Measurements from ENCODE around the gene COL15A1.

Gene COL15A1

GRCh38 chr9:99062549-99062948, 118.8 kb downstream of the COL15A1 start:
- DNase-seq = no peak

GRCh38 chr9:99063522-99063921, 119.8 kb downstream of the COL15A1 start:
- DNase-seq = no peak

DNA sequence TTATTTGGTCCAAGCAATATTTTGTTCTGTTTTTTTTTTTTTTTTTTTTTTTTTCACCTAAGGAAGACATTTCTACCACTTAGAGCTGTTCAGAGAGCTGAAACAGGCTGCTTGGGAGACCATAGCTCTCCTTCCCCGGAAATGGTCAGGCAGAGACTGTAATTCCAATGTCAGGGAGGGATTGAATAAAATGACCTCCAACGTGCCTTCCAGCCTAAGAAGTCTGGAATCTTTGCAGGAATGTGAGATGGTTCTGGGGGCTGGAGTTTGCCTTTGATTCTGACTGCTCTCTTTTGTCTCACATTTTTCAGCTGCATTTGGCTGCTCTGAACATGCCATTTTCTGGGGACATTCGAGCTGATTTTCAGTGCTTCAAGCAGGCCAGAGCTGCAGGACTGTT, 122.9 kb downstream of the COL15A1 start:
- no peak for DNase-seq

GRCh38 chr9:99069075-99069474, 125.4 kb downstream of the COL15A1 start:
- no peak for DNase-seq

GRCh38 chr9:99069546-99069945, 125.8 kb downstream of the COL15A1 start:
- DNase-seq = no peak

DNA sequence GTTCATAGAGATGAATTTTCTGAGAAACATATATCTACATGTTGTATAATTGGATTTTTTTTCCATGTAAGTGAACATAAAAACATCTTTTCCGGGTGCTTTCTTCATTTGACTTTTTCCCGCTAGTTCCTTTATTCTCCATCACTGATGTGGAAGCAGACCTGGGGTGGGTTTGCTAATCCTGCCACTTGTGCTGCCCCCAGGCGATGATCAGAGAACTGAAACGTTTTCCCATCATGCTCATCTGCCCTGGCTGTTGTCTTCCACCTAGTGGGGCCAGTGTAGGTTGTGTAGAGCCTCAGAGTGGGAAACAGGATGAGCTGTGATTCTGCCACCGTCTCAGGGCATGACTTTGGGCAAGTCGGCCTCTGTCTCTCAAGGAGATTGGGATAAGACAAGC, 127.0 kb downstream of the COL15A1 start:
- no peak for DNase-seq

GRCh38 chr9:99071313-99072039, 127.8 kb downstream of the COL15A1 start:
- no peak for DNase-seq

- DNase-seq = no peak
Measured at GRCh38 chr9:99072040-99072394, 128.3 kb downstream of the COL15A1 start.

DNA sequence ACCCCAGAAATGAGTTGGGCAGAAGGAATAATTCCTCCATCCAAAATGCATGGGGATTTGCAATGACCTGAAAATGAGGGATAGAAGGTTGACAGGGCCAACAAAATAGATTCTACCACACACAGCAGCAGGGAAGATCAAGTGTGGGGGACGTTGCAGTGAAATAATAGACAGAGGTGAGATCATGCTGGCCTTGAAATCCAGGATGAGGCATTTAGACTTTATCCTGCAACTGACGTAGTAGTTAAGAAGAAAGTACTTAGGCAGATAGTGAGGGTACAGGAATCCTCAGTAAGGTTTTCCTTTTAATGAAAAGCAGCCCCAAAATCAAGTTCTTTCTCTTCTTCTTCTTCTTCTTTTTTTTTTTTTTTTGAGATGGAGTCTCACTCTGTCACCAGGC, 129.6 kb downstream of the COL15A1 start:
- DNase-seq = no peak

GRCh38 chr9:99073985-99074901, 130.5 kb downstream of the COL15A1 start:
- DNase-seq = no peak

DNA sequence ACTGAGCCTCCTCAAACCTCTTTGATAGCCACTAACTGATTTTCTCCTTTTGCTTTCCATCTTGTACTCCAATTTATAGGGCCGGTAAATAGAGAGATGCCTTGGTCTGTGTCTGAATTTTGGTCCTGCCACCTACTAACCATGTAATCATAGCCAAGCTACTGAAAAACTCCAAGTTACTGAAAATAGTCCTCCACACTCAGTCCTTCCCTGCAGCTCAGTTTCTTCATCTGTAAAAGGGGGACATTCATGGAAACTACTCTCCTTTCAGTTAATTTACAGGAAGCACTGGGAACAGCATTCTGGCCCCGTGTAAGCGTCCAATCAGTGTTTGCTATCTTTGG, 131.2 kb downstream of the COL15A1 start:
- DNase-seq = no peak

GRCh38 chr9:99075246-99075912, 131.7 kb downstream of the COL15A1 start:
- no peak for DNase-seq

DNA sequence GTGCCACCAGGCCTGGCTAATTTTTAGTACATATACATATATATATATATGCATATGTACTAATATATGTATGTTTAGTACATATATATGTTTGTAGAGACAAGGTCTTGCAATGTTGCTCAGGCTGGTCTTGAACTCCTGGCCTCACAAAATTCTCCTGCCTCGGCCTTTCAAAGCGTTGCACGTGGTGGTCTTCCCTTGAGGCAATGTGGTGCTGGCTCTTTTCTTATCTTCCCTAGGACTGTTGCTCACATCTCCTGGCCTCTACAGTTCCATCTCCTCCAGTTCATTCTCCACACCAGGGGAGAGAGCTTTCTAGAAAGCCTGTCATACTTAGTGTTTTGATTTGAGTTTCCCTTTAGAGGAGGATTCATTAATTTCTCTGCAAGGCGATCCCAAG, 132.3 kb downstream of the COL15A1 start:
- DNase-seq = no peak

- peak; percentile 33 for DNase-seq
Measured at GRCh38 chr9:99076483-99077171, 132.9 kb downstream of the COL15A1 start.

GRCh38 chr9:99078717-99079116, 135.0 kb downstream of the COL15A1 start:
- DNase-seq = no peak

DNA sequence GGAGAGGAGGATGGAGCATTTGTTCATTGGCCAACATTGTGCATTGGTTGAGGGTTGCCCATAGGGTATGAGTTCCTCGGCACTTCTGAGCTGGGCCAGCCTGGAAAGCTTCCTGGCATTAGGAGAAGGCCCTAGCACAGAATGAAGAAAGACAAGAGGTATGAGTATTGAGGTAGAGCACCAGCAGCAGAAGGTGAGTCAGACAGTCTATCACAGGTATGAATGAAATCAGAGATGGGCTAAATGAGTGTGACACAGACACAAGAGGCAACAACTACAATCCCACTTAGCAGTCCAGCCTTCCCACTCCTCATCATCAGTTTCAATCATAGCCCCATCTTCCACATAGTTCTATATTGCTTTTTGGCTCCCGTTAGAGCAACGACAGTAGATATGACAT, 135.8 kb downstream of the COL15A1 start:
- DNase-seq = no peak

- DNase-seq = no peak
Measured at GRCh38 chr9:99083051-99083450, 139.3 kb downstream of the COL15A1 start.

DNA sequence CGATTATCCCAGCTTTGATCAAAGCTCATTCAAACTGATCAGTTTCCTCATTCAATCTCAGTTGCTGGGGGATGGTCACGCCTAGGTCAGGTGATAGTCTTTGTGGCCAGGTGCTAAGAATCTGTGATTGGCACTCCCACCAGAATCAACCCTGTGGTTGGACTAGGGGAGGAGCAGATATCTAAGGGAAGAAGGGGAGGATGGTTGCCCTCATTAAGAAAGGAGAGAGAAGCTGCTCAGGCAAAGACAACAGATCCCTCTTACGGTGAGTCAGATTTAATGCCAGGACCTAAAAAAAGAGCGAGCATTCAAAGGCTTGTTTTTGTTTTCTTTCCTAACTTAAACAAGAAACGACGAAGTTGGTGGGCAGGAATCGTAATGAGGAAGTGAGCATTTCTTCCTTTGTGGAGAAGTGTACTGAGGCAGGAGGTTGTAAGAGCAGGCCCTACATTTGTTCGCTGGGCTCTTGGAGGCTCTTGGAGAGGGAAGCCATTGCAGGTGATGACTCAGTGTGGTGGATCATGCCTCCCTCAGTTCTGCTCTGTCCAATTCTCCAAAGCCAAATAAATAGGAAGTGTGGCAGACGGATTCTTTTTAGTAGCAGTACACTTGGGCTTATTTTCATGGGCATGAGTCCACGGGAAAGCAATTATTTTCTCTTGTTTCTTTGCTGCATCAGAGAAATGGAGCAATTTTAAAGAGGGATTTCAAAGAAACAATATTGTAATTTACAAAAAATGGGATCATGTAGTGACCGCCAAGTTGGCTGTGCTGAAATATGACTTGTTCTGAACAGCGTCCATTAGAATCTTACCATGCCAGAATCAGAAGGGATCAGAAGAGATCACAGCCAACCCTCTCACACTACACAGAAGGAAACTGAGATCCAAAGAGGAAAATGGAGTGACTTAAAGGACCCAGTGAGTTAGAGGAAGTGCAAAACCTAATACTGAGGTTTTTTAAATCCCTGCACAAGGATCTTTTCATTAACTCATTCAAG, 142.5 kb downstream of the COL15A1 start:
- DNase-seq = no peak

- DNase-seq = no peak
Measured at GRCh38 chr9:99087462-99087861, 143.8 kb downstream of the COL15A1 start.

DNA sequence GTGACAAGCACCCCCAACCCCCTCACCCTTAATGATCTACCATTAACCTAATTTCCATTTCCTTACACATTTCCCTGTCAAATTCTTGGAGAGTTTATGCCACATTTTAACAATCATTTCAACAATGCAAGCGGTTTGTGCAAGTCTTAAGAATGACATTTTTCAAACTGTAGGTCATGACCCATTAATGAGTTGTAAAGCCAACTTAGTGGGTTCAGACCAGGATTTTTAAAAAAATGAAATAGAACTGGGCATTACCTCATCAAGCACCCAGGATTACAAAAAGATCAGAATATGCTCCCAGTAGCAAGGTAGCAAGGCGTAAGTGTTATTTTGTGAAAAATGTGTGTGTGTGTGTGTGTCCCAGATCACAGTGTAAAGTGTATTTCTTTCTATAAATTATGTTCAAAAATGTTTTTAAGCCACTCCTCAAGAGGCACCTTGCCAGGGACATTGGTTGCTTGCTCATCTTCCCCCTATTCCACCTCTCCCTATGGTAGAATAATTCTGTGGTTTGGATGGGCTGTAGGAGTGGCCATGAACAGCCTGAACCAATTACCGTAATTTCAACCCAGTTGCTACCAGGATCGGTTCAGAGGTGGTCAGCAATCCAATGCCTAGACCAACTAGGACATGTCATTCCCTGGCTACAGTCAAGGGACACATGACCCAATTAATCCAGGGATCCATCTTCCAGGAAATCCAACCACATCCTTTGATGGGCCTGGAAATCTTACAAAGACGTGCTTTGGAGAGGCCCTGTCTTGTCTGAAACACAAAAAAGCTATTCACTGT, 146.8 kb downstream of the COL15A1 start:
- DNase-seq = no peak

Data from activated naive CD4-positive, alpha-beta T cell treated with Interleukin-2 at 50 U/mL for 16 hours (primary cell).